ENCODE results near the gene BPI.

DNA sequence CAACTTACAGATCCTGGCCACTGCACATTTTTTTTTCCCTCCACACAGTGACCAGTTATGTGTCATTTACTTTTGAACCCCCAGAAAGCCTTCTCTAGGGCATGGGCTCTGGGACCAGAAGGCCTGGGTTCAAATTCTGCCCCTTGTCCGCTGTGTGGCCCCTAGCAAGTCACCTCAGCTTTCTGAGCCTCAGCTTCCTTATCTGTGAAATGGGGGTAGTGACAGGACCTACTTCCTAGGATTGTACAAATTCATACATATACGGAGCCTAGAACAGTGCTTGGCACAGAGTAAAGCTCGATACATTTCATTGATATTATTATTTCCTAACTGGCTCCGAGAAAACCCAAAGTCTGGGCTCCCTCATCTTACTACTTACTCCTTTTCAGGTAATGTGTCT, 1.6 kb downstream of the BPI start:
- TF ChIP-seq CTCF (conservative IDR thresholded peaks at IDR 0.05; ENCODE audit: low read length), result no peak
- no peak for TF ChIP-seq EZH2phosphoT487 (IDR thresholded peaks at IDR 0.05; ENCODE audit: borderline replicate concordance, low read depth, low read length)

Data from OCI-LY7 (cell line).